Keratinocyte (primary cell): ENCODE data around the gene SCYGR3. TPM values are rescaled to one million over a fixed set of nuclear protein-coding genes. Genes with fewer than 3 reads are reported as not detected.

Source experiments
- DNase-seq: peaks from one replicate; pipeline ENCODE4 v3.0.0-alpha.2; 2011; ENCODE audit warnings: low read depth, missing footprints, low spot score
- FAIRE-seq: peaks from 2 replicates; lab custom pipeline; 2011; peaks lifted over from hg19 to GRCh38; lab: Jason Lieb, UNC
- H2AFZ ChIP-seq: 2 replicates; pipeline ENCODE4 v1.6.0; 2012; ENCODE audit warnings: low read length, control low read depth, inconsistent platforms; ENCODE audit not compliant: control insufficient read depth
- H3K27ac ChIP-seq: 2 replicates; pipeline ENCODE4 v1.5.1; 2011; ENCODE audit warnings: low read length; ENCODE audit not compliant: control insufficient read depth, insufficient read depth
- H3K27me3 ChIP-seq: 3 replicates; pipeline ENCODE4 v1.6.0; 2011; ENCODE audit warnings: low read length; ENCODE audit not compliant: control insufficient read depth, insufficient read depth; ENCODE audit errors: extremely low read depth
- H3K36me3 ChIP-seq, 2 experiments: 2 replicates in 1 of 2; 3 replicates in 1 of 2; pipeline ENCODE4 v1.5.1; 2011; ENCODE audit warnings: low read length in 2 of 2, mild to moderate bottlenecking in 1 of 2; ENCODE audit not compliant: control insufficient read depth in 2 of 2, insufficient read depth in 2 of 2; ENCODE audit errors: extremely low read depth in 1 of 2
- H3K4me1 ChIP-seq: 3 replicates; pipeline ENCODE4 v1.5.1; 2011; ENCODE audit warnings: low read length; ENCODE audit not compliant: control insufficient read depth, insufficient read depth; ENCODE audit errors: extremely low read depth
- H3K4me2 ChIP-seq: 3 replicates; pipeline ENCODE4 v1.6.0; 2011; ENCODE audit warnings: low read depth, low read length; ENCODE audit not compliant: control insufficient read depth, insufficient read depth; ENCODE audit errors: extremely low read depth
- H3K4me3 ChIP-seq, 3 experiments: fragments of 200-600 bp in 1 of 3; sonication (generic) in 1 of 3; 2 replicates in 2 of 3; 3 replicates in 1 of 3; pipeline ENCODE4 v1.5.1; 2011 to 2016; ENCODE audit warnings: low read length in 3 of 3, mild to moderate bottlenecking in 3 of 3, control low read depth in 2 of 3, inconsistent platforms in 1 of 3, low read depth in 1 of 3, mixed read lengths in 1 of 3, mixed run types in 1 of 3, moderate library complexity in 1 of 3; ENCODE audit not compliant: control insufficient read depth in 2 of 3, insufficient read depth in 2 of 3; ENCODE audit errors: extremely low read depth in 1 of 3
- H3K79me2 ChIP-seq: 2 replicates; pipeline ENCODE4 v1.6.0; 2012; ENCODE audit warnings: low read length; ENCODE audit not compliant: control insufficient read depth, insufficient read depth
- H3K9ac ChIP-seq: 3 replicates; pipeline ENCODE4 v1.6.0; 2011; ENCODE audit warnings: low read length; ENCODE audit not compliant: control insufficient read depth, insufficient read depth; ENCODE audit errors: extremely low read depth
- H3K9me1 ChIP-seq: 3 replicates; pipeline ENCODE4 v1.6.0; 2011; ENCODE audit warnings: low read length; ENCODE audit not compliant: control insufficient read depth, insufficient read depth; ENCODE audit errors: extremely low read depth
- H3K9me3 ChIP-seq: 2 replicates; pipeline ENCODE4 v1.5.1; 2012; ENCODE audit warnings: low read depth, low read length; ENCODE audit not compliant: control insufficient read depth
- H4K20me1 ChIP-seq: 3 replicates; pipeline ENCODE4 v1.6.0; 2011; ENCODE audit warnings: low read length; ENCODE audit not compliant: control insufficient read depth, insufficient read depth; ENCODE audit errors: extremely low read depth
- EZH2 ChIP-seq: IDR thresholded peaks from one replicate; pipeline ENCODE4 v1.6.1; 2012; ENCODE audit warnings: inconsistent platforms, mild to moderate bottlenecking, low read length, moderate library complexity
- dilution Hi-C: fragments of 300-500 bp; cut with MboI; formaldehyde crosslinking; loops from one replicate; pipeline ENCODE4 v1.7.0; 2020; ENCODE audit warnings: low sequenced_read_pairs; ENCODE audit not compliant: extremely low pct_ligation_motif_present
- polyA plus RNA-seq, 5 experiments: library from polyadenylated mRNA; depleted of rRNA in 3 of 5; stranded (reverse) in 3 of 5; stranded (forward) in 1 of 5; unstranded in 1 of 5; fragments of >200 nt; gene quantifications; 1 replicate in 1 of 5; 2 replicates in 3 of 5; 3 replicates in 1 of 5; pipeline versions ENCODE4 v1.2.1 to v1.2.3, GENCODE V29; 2011 to 2012; ENCODE audit warnings: missing spikeins in 2 of 5, low read depth in 1 of 5, low replicate concordance in 1 of 5
- TF ChIP-seq, protein P1 (sequence below), 3 experiments: IDR thresholded peaks in 1 of 3; conservative IDR thresholded peaks in 1 of 3; optimal IDR thresholded peaks in 1 of 3; 2 replicates in 2 of 3; 3 replicates in 1 of 3; pipeline versions ENCODE3 to v1.5.1; 2011; ENCODE audit warnings: low read length in 3 of 3, mild to moderate bottlenecking in 3 of 3, moderate library complexity in 2 of 3, control low read depth in 1 of 3, inconsistent platforms in 1 of 3; ENCODE audit not compliant: insufficient read depth in 2 of 3; ENCODE audit errors: extremely low read depth in 1 of 3

The SCYGR3 gene
- polyA plus RNA-seq, 1 donor (not counting 4 experiments of a cell fraction or from before 2014, with no cell fraction given) = not detected

DNA sequence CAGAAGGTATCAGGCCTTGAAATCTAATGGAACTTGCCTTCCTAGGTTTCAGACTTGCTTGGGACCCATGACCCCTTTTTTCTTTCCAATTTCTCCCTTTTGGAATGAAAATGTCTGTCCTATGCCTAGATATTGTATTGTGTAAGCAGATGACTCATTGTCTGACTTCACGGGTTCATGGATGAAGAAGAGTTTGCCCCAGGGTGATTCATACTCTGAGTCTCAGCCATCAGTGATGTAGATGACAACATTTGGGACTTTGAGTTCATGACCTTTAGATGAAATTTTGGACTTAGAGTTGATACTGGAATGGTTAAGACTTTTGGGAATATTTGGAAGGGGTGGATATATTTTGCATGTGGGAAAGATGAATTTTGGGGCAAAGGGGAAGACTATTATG, 40.8 kb upstream of the SCYGR3 start:
- TF ChIP-seq, protein P1, sequence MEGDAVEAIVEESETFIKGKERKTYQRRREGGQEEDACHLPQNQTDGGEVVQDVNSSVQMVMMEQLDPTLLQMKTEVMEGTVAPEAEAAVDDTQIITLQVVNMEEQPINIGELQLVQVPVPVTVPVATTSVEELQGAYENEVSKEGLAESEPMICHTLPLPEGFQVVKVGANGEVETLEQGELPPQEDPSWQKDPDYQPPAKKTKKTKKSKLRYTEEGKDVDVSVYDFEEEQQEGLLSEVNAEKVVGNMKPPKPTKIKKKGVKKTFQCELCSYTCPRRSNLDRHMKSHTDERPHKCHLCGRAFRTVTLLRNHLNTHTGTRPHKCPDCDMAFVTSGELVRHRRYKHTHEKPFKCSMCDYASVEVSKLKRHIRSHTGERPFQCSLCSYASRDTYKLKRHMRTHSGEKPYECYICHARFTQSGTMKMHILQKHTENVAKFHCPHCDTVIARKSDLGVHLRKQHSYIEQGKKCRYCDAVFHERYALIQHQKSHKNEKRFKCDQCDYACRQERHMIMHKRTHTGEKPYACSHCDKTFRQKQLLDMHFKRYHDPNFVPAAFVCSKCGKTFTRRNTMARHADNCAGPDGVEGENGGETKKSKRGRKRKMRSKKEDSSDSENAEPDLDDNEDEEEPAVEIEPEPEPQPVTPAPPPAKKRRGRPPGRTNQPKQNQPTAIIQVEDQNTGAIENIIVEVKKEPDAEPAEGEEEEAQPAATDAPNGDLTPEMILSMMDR (optimal IDR thresholded peaks at IDR 0.05 in 1 of 3, IDR thresholded peaks at IDR 0.05 in 1 of 3, conservative IDR thresholded peaks at IDR 0.05 in 1 of 3; ENCODE audit: extremely low read depth in 1 of 3, insufficient read depth in 2 of 3, low read length in 3 of 3) = no peak
- H3K4me2 ChIP-seq = no peak overlapping the region
- H3K36me3 ChIP-seq = no peaks in the 10 kb centered on the region
- peaks cover 3% of the 10 kb centered on the region for H3K4me1 ChIP-seq
- H3K9me1 ChIP-seq = no peaks in the 10 kb centered on the region
- FAIRE-seq = peak; percentile 73
- no peak overlapping the region for H3K4me3 ChIP-seq
- H3K9ac ChIP-seq = no peak overlapping the region
- dilution Hi-C loops = no loop called here
- H2AFZ ChIP-seq = no peak overlapping the region
- no peaks in the 10 kb centered on the region for H4K20me1 ChIP-seq
- no peaks in the 10 kb centered on the region for H3K9me3 ChIP-seq
- peak; percentile 54 for DNase-seq
- no peaks in the 10 kb centered on the region for H3K27me3 ChIP-seq
- no peaks in the 10 kb centered on the region for H3K79me2 ChIP-seq
- no peak overlapping the region for H3K27ac ChIP-seq

DNA sequence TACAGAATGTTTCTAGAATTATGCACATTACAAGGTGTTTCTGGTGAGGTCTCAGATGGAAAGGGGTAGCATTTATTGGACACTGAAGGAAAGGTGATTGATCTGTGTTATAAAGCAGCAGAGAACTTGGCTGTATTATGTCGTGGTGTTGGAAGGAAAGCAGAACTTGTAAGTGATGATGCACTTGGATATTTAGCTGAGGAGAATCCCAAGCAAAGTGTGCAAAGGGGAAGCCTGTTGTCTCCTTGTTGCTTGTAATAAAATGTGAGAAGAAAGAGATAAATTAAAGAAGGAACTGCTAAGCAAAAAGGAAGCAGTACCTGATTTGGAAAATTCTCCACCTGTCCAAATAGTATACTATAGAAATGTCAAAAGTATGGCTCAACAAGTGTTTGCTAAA, 39.8 kb upstream of the SCYGR3 start:
- Histone ChIP-seq H3K36me3 (no peaks in the 10 kb centered on the region), H3K4me2 (no peak overlapping the region), H3K9me3 (no peaks in the 10 kb centered on the region), H3K27ac (no peak overlapping the region), H3K27me3 (no peaks in the 10 kb centered on the region), H3K79me2 (no peaks in the 10 kb centered on the region), H3K9me1 (no peaks in the 10 kb centered on the region), H2AFZ (no peak overlapping the region), H4K20me1 (no peaks in the 10 kb centered on the region), H3K4me3 (no peak overlapping the region), H3K9ac (no peak overlapping the region), H3K4me1 (peaks cover 3% of the 10 kb centered on the region)
- no peak for FAIRE-seq
- dilution Hi-C loops = no loop called here
- TF ChIP-seq, protein P1 (optimal IDR thresholded peaks at IDR 0.05 in 1 of 3, IDR thresholded peaks at IDR 0.05 in 1 of 3, conservative IDR thresholded peaks at IDR 0.05 in 1 of 3; ENCODE audit: extremely low read depth in 1 of 3, insufficient read depth in 2 of 3, low read length in 3 of 3) = no peak
- no peak for TF ChIP-seq EZH2
- DNase-seq = no peak
